Measurements from ENCODE around the gene TRIM69.
"Not testable (repeated sequence)": the region's sequence is repeated elsewhere in the genome, so short reads cannot be mapped to it uniquely, and the experiment has no call there.

Gene TRIM69

GRCh38 chr15:44738340-44738984 lies 2.1 kb downstream of the TRIM69 start:
- peak in 1 of 51 donors; percentile 14 for DNase-seq

- not testable (repeated sequence) for DNase-seq
These were observed 3.0 kb downstream of the TRIM69 start for GRCh38 chr15:44739222-44739847.

DNA sequence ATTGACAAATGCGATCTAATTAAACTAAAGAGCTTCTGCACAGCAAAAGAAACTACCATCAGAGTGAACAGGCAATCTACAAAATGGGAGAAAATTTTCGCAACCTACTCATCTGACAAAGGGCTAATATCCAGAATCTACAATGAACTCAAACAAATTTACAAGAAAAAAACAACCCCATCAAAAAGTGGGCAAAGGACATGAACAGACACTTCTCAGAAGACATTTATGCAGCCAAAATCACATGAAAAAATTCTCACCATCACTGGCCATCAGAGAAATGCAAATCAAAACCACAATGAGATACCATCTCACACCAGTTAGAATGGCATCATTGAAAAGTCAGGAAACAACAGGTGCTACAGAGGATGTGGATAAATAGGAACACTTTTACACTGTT lies 7.1 kb downstream of the TRIM69 start:
- DNase-seq, result not testable (repeated sequence)

GRCh38 chr15:44753345-44753744 lies 17.0 kb downstream of the TRIM69 start:
- no peak for DNase-seq

- DNase-seq, result no peak
These were observed 26.9 kb downstream of the TRIM69 start for GRCh38 chr15:44763187-44763586.

- DNase-seq, result no peak
These were observed 27.5 kb downstream of the TRIM69 start for GRCh38 chr15:44763848-44764247.

DNA sequence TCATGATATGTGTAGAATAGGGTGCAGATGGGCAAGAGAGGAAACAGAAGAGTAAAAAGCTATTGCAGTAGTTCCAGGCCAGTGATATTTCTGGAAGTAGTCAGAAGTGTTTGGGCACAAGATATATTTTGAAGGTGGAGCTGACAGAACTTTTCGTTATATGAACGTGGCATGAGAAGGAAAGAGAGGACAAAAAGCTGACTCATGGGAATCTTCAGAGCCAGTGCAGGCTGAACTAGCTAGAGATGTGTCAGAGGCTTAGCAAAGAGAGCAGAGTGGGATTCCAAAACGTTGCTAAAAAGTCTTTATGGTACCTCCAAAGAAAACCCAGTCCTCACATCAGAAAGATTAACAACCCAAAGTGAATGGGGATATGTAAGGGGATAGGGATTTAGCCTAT lies 28.7 kb downstream of the TRIM69 start:
- no peak for DNase-seq

- DNase-seq, result no peak
These were observed 33.2 kb downstream of the TRIM69 start for GRCh38 chr15:44769521-44769920.

DNA sequence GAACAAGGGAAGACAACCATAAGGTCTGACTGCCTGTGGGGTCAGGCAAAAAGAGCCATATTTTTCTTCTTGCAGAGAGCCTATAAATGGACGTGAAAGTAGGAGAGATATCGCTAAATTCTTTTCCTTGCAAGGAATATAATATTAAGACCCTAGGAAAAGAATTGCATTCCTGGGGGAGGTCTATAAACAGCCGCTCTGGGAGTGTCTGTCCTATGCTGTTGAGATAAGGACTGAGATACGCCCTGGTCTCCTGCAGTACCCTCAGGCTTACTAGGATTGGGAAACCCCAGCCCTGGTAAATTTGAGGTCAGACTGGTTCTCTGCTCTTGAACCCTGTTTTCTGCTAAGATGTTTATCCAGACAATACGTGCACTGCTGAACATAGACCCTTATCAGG lies 34.4 kb downstream of the TRIM69 start:
- not testable (repeated sequence) for DNase-seq

DNA sequence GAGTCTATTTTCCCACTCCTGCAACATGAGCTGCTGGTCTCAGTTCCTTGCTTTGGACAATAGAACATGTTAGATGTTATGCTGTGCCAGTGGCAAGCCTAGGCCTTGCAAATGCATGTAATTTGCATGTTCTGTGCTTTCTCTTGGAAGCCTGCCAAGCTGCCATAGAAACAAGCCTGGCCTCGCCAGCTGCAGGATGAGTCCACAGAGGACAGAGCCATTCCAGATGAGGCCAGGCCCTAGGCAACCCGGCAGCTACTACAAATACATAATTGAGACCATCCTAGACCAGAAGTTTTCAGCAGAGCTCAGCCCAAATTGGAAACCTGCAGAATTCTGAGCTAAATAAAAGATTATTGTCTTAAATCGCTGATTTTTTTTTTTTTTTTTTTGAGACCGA lies 39.6 kb downstream of the TRIM69 start:
- peak in 39 of 51 donors; percentile 0 to 75 (median 43) for DNase-seq

- no peak for DNase-seq
These were observed 43.4 kb downstream of the TRIM69 start for GRCh38 chr15:44779761-44780160.

GRCh38 chr15:44780608-44781007 lies 44.3 kb downstream of the TRIM69 start:
- DNase-seq, result no peak

DNA sequence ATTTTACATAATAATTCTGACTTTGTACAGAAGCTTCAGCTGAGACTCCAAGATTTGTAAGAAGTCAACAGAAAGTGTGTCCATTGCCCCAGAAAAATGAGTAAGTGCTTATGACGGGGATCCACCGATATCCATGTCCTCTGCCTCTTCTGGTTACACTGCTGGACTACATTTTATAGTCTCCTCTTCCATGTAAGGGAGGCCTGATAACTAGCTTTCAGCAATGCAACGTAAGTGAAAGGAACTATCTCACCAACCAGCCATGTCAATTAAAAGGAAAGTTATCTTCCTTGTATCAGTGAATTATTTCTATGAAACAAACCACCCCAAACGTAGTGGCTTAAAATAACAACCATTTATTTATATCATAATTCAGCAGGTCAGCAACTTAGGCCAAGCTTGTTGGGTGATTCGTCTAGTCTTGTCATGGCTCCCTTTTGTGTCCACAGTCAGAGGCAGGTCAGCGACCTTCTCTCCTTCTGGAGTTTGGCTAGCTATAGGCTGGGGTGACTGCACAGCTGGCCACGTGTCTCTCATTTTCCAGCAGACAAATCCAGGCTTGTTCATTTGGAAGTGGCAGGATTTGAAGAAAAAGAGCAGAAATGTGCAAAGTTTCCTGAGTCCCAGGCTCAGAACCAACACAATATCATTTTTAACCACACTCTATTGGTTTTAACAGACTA lies 44.9 kb downstream of the TRIM69 start:
- no peak for DNase-seq

DNA sequence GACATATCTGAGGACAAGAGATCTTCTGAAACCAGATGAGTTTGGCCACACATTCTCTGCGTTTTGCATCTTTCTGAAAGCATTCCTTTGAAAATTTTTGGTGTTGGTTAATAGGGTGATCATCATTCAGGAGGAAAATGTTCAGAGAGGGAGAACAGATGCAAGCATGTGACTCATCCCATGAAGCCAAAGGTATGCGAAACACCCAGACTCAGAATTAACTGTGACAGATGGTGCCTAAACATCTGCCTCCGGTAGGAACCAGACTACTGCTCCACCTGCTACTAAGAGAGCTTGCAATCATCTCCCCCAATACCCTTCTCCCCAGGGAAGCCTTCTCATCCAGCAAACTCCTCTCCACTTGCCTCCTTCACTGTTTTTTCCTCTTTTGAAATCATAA lies 46.2 kb downstream of the TRIM69 start:
- no peak for DNase-seq

GRCh38 chr15:44784918-44785274 lies 48.6 kb downstream of the TRIM69 start:
- DNase-seq, result not testable (repeated sequence)

DNA sequence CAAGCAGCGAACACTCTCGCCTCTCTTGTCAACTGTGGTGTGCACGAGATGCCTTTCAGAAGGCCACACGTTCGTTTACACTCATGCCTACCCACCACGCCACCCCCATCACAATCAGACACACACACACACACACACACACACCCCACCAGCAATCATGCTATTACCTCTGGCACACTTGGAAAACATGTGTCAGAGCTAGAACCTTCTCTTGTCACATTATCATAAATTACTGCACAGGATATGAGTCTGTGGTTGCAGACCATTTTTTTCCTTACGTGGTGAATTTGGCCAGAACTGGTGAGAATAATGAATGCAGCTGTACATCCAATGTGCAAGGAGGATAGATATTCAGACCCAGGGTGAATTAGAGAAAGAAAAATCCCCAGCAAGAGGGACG lies 52.4 kb downstream of the TRIM69 start:
- DNase-seq, result no peak

DNA sequence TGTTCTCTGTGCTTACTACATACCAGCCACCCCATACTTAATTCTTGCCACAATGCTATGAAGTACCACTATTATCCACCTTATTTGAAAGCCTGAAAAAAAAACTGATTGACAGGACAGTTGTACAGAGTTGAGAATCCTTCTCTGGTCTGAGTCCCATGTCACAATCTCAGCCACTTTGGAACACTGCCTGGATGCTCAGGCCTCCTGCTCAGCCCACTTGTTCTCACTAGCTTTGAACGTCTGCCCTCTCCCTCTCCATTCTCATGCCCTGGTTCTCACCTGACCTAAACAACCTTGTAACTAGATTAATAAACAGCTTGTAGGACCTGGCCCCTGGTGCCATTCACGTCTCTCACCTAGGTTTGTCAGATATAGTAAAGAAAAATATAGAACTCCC lies 53.9 kb downstream of the TRIM69 start:
- no peak for DNase-seq

GRCh38 chr15:44790656-44791055 lies 54.3 kb downstream of the TRIM69 start:
- DNase-seq, result no peak

DNA sequence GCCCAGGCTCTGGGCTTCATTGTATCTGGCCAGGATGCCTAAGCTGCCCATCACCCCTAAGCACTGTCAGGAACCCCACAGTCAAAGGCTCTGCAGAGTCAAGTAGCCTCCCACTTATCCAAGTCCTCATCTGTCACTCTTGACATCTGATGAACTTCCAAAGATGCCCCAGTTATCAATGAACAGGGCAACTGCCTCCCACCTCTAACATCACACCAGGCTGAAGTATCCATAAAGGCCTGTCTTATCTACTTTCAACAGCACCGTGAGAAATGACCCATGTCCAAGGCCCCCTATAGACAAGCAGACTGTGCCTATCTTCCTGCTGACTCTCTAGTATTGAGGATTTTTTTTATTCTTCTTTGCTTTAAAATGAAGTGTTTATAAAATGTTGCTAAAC lies 56.4 kb downstream of the TRIM69 start:
- DNase-seq, result no peak

- DNase-seq, result no peak
These were observed 57.7 kb downstream of the TRIM69 start for GRCh38 chr15:44794072-44794471.

DNA sequence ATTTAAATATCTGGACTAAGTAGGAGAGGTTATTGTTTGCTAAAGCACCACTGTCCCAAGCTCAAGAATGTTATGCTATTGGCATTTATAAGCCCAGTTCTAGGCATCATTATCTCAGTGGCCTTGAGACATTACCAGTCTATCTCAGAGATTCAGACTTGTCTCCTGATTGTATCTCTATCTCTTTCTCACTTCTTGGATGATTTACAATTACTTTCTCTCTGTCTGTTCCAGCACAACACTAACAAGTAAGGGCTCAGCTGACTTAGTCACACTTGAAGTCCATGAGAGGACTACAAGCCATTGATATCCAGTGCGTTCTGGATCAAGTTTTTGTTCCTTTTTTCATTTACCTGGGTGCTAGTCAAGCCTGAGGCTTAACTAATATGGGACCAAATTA lies 60.2 kb downstream of the TRIM69 start:
- DNase-seq, result no peak

DNA sequence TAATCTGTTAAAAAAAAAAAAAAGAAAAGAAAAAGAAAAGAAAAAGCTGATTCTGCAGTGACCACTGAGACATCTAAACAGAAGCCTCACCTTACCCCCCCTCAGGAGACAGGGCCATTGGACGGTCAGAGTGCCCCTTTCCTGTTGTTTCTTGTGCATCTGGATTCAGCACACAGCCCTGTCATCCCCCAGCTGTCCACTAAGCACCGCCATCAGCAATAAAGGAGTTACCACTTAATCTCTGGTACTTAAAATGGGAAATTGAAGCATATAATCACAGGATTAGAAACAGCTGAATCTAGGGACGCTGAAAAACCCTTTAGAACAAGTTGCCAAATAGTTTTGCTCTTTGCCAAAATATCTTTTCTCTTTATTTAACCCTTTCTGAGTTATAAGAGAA lies 62.5 kb downstream of the TRIM69 start:
- no peak for DNase-seq

DNA sequence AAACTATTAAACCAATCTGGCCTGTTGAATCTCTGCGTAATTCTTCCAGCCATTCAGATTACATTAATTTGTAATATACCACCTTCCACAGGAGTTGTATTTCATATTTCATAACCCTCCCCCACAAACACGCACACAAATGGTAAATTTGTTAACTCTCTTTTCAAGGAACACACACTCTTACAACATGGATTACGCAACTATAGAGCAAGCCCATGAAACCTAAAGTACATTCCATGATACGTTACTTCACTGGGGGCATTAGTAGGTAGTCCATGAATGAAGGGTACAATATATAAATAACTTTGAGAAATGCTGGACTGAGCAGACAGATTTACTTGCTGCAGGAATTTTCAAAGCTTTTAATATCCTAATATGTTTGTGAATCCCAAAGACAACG lies 65.0 kb downstream of the TRIM69 start:
- no peak for DNase-seq
